DOHH2 (cell line): ENCODE measurements around the gene RABGAP1L.

ENCODE experiments used
- H3F3A ChIP-seq: fragments of 200-600 bp; sonication (generic), shearing (Covaris generic); 2 replicates; pipeline ENCODE4 v1.6.0; 2016; ENCODE audit warnings: antibody characterized with exemption, mild to moderate bottlenecking; ENCODE audit not compliant: control insufficient read depth, insufficient read depth
- H3K27ac ChIP-seq: fragments of 200-600 bp; sonication (generic); 2 replicates; pipeline ENCODE4 v1.5.1; 2014; ENCODE audit warnings: low read depth, mild to moderate bottlenecking, low read length, moderate library complexity
- H3K27me3 ChIP-seq: fragments of 200-600 bp; sonication (generic); 2 replicates; pipeline ENCODE4 v1.6.1; 2014; ENCODE audit warnings: mild to moderate bottlenecking, low read length, mixed read lengths; ENCODE audit not compliant: control insufficient read depth
- H3K36me3 ChIP-seq: fragments of 200-600 bp; sonication (generic); 2 replicates; pipeline ENCODE4 v1.6.1; 2014; ENCODE audit warnings: mild to moderate bottlenecking, low read length, moderate library complexity, mixed read lengths; ENCODE audit not compliant: control insufficient read depth
- H3K4me1 ChIP-seq: fragments of 200-600 bp; sonication (generic); 2 replicates; pipeline ENCODE4 v1.6.1; 2014; ENCODE audit warnings: mild to moderate bottlenecking, low read length, mixed read lengths; ENCODE audit not compliant: control insufficient read depth
- H3K4me2 ChIP-seq: fragments of 200-600 bp; sonication (generic); 2 replicates; pipeline ENCODE4 v1.6.0; 2014; ENCODE audit warnings: mild to moderate bottlenecking, low read length, moderate library complexity
- H3K4me3 ChIP-seq: fragments of 200-600 bp; sonication (generic); 2 replicates; pipeline ENCODE4 v1.5.1; 2014; ENCODE audit warnings: mild to moderate bottlenecking, low read length, mixed read lengths
- H3K79me2 ChIP-seq: fragments of 200-600 bp; sonication (generic); 2 replicates; pipeline ENCODE4 v1.6.1; 2014; ENCODE audit warnings: mild to moderate bottlenecking, low read length, mixed read lengths; ENCODE audit not compliant: control insufficient read depth
- H3K9me2 ChIP-seq: fragments of 200-600 bp; sonication (generic); replicated peaks from 2 replicates; pipeline ENCODE4 v1.6.1; 2014; ENCODE audit warnings: mild to moderate bottlenecking, low read length, mixed read lengths; ENCODE audit not compliant: control insufficient read depth
- H3K9me3 ChIP-seq: fragments of 200-600 bp; sonication (generic); 2 replicates; pipeline ENCODE4 v1.6.1; 2014; ENCODE audit warnings: antibody characterized with exemption, low read length, mixed read lengths; ENCODE audit not compliant: control insufficient read depth, insufficient read depth
- H4K20me1 ChIP-seq: fragments of 200-600 bp; sonication (generic); 2 replicates; pipeline ENCODE4 v1.6.0; 2014; ENCODE audit warnings: low read depth, mild to moderate bottlenecking, antibody characterized with exemption, low read length, moderate library complexity; ENCODE audit not compliant: control insufficient read depth, insufficient read depth
- EZH2phosphoT487 ChIP-seq: fragments of 200-600 bp; sonication (generic); IDR thresholded peaks from 2 replicates; pipeline ENCODE4 v1.6.1; 2017; ENCODE audit warnings: borderline replicate concordance, mild to moderate bottlenecking, antibody characterized with exemption, low read length, moderate library complexity, mixed read lengths
- TF ChIP-seq, protein P1 (sequence below): fragments of 200-600 bp; sonication (generic); IDR thresholded peaks from one replicate; pipeline ENCODE4 v1.5.1; 2014; ENCODE audit warnings: antibody characterized with exemption, mild to moderate bottlenecking, low read depth, low read length; ENCODE audit not compliant: poor library complexity, severe bottlenecking

The RABGAP1L gene

DNA sequence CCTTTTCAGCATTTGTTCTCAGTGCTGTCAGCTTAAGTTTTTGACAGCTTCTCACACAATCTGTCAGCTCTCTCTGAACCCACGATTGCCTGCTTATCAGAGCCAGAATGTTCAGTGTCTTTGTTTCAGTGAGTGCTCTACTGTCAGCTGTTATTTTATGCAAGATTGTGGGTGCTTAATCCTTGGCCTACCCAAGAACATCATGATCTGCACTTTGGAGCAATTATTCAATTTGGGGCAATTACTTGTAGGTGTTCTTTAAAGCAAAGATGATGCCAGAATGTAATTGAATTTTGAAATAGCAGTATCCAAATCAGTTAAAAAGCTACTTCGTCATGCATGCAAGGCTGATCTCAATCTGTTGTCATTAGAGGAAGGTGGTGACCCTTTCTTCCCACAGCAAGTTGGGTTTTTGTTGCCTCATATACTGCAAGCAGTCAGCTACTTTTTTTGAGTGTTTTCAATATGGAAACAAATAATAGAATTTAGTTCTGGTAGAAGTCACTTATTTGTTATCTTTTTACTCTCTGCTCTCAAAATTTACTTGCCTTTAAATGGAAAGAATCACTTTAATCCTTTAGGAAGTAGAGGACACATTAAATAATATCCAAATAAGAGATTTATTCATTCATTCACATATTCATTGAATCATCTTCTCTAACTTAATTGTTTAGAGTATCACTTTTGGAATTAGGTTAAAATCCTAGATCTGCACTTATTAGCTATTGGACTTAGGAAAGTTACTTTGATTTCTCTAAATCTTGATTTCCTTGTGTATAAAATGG, 586.9 kb downstream of the RABGAP1L start:
- Histone ChIP-seq H3K36me3 (no peaks in the 10 kb centered on the region), H3K4me3 (no peak overlapping the region)

DNA sequence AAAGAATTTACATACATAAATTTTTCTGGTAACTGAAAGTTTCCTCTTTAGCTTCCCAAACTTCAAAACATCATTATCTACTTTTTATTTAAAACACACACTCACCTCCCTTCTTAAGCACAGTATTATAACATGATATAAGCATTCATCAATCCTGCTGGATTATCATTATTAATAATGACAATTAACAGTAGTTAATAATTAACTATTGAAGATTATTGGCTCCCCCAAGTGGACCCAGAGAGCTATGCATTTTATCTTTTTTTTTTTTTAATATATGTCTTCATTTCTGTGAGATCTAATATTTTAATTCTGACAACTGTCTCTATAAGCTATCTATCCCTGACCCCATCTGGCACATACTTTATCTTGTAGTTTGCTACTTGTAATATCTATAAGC, 588.3 kb downstream of the RABGAP1L start:
- no peak overlapping the region for H3K4me2 ChIP-seq
- peaks cover 6% of the 10 kb centered on the region; the same call in 1 of the 2 replicates for H3K36me3 ChIP-seq
- H3K4me3 ChIP-seq = no peak overlapping the region
- no peaks in the 10 kb centered on the region for H4K20me1 ChIP-seq
- no peaks in the 10 kb centered on the region for H3K27me3 ChIP-seq
- H3K27ac ChIP-seq = no peak overlapping the region
- no peaks in the 10 kb centered on the region for H3K9me3 ChIP-seq
- peaks cover 11% of the 10 kb centered on the region for H3F3A ChIP-seq
- TF ChIP-seq, protein P1, sequence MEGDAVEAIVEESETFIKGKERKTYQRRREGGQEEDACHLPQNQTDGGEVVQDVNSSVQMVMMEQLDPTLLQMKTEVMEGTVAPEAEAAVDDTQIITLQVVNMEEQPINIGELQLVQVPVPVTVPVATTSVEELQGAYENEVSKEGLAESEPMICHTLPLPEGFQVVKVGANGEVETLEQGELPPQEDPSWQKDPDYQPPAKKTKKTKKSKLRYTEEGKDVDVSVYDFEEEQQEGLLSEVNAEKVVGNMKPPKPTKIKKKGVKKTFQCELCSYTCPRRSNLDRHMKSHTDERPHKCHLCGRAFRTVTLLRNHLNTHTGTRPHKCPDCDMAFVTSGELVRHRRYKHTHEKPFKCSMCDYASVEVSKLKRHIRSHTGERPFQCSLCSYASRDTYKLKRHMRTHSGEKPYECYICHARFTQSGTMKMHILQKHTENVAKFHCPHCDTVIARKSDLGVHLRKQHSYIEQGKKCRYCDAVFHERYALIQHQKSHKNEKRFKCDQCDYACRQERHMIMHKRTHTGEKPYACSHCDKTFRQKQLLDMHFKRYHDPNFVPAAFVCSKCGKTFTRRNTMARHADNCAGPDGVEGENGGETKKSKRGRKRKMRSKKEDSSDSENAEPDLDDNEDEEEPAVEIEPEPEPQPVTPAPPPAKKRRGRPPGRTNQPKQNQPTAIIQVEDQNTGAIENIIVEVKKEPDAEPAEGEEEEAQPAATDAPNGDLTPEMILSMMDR = peak; percentile 56
- no peak for TF ChIP-seq EZH2phosphoT487
- H3K79me2 ChIP-seq = peaks cover 17% of the 10 kb centered on the region; the same call in 1 of the 2 replicates
- peaks cover 56% of the 10 kb centered on the region for H3K4me1 ChIP-seq
- H3K9me2 ChIP-seq = no peaks in the 10 kb centered on the region

More for the DNA sequence above, 586.9 kb downstream of the RABGAP1L start:
- TF ChIP-seq, protein P1 = no peak
- no peak for TF ChIP-seq EZH2phosphoT487
- Histone ChIP-seq H3K27ac (peak overlapping the region; percentile 5), H3K27me3 (no peaks in the 10 kb centered on the region), H3K9me3 (no peaks in the 10 kb centered on the region), H3K4me2 (peak overlapping the region; percentile 24), H3K79me2 (peaks cover 20% of the 10 kb centered on the region), H4K20me1 (no peaks in the 10 kb centered on the region), H3F3A (peaks cover 16% of the 10 kb centered on the region), H3K4me1 (peaks cover 65% of the 10 kb centered on the region), H3K9me2 (no peaks in the 10 kb centered on the region)

DNA sequence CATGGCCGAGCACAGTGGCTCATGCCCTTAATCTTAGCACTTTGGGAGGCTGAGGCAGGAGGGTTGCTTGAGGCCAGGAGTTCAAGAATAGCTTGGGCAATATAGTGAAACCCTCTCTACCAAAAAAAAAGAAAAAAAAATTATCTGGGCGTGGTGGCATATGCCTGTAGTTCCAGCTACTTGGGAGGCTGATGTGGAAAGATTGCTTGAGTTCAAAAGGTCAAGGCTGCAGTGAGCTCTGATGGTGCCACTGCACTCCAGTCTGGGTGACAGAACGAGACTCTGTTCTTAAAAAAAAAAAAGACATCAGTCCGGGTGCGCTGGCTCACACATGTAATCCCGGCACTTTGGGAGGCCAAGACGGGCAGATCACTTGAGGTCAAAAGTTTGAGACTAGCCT, 589.3 kb downstream of the RABGAP1L start:
- Histone ChIP-seq H3K4me1 (peaks cover 47% of the 10 kb centered on the region), H3K36me3 (peaks cover 9% of the 10 kb centered on the region), H3K4me3 (no peak overlapping the region), H3F3A (peaks cover 2% of the 10 kb centered on the region; the same call in 1 of the 2 replicates), H3K9me2 (no peaks in the 10 kb centered on the region), H3K27ac (no peak overlapping the region), H4K20me1 (no peaks in the 10 kb centered on the region), H3K4me2 (no peak overlapping the region), H3K79me2 (peaks cover 17% of the 10 kb centered on the region; the same call in 1 of the 2 replicates), H3K27me3 (no peaks in the 10 kb centered on the region), H3K9me3 (no peaks in the 10 kb centered on the region)
- TF ChIP-seq, protein P1 = no peak
- no peak for TF ChIP-seq EZH2phosphoT487
